ENCODE measurements around the gene CAPN9.

The CAPN9 gene

GRCh38 chr1:230772457-230773395, 25.5 kb downstream of the CAPN9 start:
- no peak for DNase-seq

- no peak for DNase-seq
These were observed 26.3 kb downstream of the CAPN9 start for GRCh38 chr1:230773396-230774033.

- no peak for DNase-seq
These were observed 31.9 kb downstream of the CAPN9 start for GRCh38 chr1:230778916-230779590.

GRCh38 chr1:230781131-230781530, 33.9 kb downstream of the CAPN9 start:
- DNase-seq: no peak

DNA sequence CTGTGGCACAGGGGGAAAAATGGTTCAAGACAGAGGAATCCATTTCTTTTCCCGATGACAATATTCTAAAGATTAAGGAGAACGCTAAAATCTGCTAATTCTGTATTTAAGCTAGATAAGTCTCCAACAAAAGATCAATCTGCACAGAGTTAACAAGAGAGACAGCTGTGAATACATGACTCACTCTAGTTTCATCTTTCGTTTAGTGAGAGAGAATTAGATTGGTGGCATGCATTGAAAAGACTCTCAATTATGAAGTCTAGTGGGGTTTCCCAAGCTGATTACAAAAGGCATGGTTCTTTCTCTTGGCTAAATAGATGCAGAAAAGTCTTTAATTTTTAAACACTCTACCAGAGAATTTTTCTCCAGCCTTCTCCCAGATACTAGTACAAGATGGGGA, 34.4 kb downstream of the CAPN9 start:
- no peak for DNase-seq

DNA sequence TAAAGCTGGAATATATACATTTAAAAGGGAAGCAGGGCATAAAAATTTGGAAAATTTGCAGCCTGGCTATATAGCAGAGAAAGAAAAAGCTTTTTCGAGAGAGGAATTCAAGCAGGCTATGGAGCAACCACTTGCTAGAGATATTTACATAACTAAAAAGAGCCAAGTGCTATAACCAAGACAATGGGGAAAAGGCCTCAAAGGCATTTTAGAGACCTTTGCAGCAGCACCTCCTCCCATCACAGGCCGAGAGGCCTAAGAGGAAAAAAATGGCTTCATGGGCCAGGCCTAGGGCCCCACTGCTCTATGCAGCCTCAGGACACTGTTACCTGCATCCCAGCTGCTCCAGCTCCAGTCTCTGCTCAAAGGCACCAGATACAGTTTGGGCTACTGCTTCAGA, 37.0 kb downstream of the CAPN9 start:
- DNase-seq: no peak

DNA sequence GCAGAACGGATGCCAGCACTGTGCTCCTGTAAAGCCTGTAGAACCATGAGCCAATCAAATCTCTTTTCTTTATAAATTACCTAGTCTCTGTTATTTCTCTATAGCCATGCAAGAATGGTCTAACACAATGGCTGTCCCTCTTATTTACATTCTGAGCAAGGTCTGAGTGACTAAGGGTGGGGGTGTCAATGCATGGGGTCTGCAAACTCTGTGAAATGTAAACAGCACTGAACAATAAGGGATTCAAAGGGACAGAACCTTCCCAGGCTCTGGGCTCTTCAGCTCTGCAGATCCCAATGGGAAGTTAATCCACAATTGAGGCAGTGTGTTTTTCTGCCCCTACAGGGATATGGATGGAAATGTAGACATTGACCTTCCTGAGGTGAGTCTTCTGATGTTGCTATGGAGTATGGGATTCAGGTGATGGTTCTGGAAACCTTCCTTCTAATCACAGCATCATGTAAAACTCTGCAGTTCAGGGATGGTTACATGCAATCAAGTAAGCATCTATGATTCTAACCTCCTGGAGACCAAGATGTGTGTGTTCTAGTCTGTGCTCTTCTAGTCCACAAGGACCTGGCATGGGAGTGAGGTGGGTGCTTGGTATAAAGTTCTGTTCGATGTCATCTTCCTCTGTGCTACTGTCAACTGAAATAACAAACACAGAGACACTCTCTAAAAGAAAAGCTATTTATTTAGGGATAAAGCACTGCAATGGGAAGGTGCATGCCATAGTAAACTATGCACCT, 38.6 kb downstream of the CAPN9 start:
- DNase-seq: no peak

GRCh38 chr1:230786385-230786753, 39.2 kb downstream of the CAPN9 start:
- DNase-seq: no peak

DNA sequence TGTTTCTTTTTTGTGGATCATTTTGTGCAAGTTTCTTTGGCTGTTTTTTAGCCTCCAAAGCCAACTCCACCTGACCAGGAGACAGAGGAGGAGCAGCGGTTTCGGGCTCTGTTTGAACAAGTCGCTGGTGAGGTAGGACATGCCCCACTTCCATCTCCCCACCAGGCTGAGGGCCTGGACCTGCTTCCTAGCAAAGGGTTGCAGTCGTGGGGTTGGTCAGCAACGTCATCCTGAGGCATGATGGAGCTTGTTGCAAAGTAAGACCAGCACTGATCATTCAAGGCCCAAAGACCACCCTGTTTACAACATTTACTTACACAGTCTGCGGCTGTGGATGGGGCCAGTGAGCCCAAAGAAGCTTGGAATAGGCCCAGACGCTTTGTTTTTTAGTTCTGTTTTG, 40.3 kb downstream of the CAPN9 start:
- no peak for DNase-seq

DNA sequence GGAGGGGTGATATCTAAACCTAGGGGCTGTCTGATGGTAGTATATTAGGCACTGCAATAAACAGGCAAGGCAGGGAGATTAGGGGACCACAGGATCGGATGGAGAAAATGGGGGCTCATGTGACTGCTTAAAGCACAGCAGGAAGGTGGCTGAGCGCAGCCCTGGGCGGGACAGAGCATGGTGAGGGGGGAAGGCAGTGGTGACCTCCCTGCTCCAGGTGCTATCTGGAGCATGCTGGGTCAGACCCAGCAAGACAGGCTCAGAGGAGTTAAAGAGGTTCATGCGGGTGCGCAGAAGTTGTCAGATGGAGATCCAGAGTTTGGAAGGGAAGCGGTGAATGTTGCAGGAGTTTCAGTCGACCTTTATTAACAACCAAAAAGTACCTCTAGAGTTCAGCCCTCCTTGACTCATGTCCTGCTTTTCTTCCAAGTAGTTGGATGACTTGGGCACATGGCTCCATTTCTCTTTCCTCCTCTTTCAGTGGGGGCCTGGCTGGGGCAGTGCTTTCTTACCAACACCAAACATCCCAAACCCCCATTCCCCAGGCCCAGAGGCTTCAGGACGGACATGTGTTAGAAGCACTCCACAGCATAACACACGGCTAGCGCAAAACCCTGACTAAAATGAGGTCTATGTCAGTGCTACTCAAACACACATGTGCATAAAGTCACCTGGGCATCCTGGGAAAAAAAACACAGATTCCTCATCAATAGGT, 41.5 kb downstream of the CAPN9 start:
- DNase-seq: no peak

- no peak for DNase-seq
These were observed 42.8 kb downstream of the CAPN9 start for GRCh38 chr1:230790026-230790425.

GRCh38 chr1:230791986-230792564, 44.9 kb downstream of the CAPN9 start:
- no peak for DNase-seq

GRCh38 chr1:230792691-230793462, 45.7 kb downstream of the CAPN9 start:
- DNase-seq: no peak

- no peak for DNase-seq
These were observed 46.2 kb downstream of the CAPN9 start for GRCh38 chr1:230793463-230793745.

- DNase-seq: no peak
These were observed 47.2 kb downstream of the CAPN9 start for GRCh38 chr1:230794431-230794830.

DNA sequence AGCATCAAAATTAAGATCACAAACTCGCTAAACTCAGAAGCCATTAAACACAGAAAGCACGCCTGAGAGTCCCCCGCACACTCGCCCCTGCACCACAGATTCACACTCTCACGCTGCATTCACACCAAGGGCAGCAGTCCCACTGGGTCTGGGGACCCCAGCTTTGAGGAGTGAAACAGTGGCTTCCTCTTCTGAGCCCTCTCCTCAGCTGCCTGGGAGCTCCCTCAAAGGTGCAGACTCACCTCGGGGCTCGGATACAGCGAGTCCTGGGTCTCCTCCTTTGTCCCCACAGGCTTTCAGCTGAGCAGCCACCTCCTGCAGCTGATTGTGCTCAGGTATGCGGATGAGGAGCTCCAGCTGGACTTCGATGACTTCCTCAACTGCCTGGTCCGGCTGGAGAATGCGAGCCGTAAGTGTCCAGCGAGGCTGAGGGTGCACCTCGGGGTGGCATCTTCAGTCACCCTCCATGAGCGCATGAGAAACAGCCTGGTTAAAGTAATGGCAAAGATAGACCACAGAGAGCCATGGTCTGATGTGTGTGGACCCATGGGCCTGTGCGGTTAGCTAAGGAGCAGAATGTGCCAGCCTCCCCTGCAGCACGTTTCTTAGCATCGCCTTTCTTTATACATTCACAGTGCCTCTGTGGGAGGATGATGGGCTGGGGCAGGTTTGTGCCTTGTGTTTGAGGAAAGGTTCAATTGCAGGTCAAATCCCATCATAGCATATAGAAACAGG, 47.9 kb downstream of the CAPN9 start:
- no peak for DNase-seq

GRCh38 chr1:230796626-230797025, 49.4 kb downstream of the CAPN9 start:
- DNase-seq: no peak

GRCh38 chr1:230797376-230797920, 50.3 kb downstream of the CAPN9 start:
- no peak for DNase-seq

DNA sequence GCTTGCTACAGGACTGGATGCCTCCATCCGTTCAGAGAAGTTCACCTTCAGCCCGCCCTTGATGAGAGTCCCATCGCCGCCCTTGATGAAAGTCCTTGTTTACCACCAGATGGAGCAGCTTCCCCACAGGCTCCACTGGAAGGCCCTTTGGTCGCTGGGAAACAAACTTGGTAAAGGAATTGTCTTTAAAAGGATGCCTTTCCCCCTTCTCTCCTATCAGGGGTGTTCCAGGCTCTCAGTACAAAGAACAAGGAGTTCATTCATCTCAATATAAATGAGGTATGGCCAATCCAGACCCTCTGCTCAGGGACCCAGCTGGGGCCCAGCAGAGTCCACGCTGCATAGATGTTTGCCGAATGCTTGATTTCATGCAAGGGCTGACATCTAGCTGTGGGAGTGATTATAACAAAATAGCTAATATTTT, 50.8 kb downstream of the CAPN9 start:
- no peak for DNase-seq

- no peak for DNase-seq
These were observed 51.3 kb downstream of the CAPN9 start for GRCh38 chr1:230798491-230798890.
